H1 (cell line): Measurements from ENCODE around the gene SNX32. TPM values are rescaled to one million over a fixed set of nuclear protein-coding genes. Genes with fewer than 3 reads are reported as not detected.
A peak's percentile ranks its signal among the peaks of the same experiment; 100 is the strongest.

Experiments
- ASH2L ChIP-seq: fragments of 200-600, 300-600 bp; sonication (generic); IDR thresholded peaks from one replicate; pipeline ENCODE4 v1.7.1; 2017; ENCODE audit warnings: low read length
- HDAC2 ChIP-seq, 2 experiments: fragments of 300-600 bp in 1 of 2; sonication (generic) in 1 of 2; IDR thresholded peaks; 2 replicates each; pipeline ENCODE4 v1.6.1; 2011 to 2012; ENCODE audit warnings: low read depth in 2 of 2, low read length in 2 of 2, mild to moderate bottlenecking in 2 of 2, moderate library complexity in 2 of 2, borderline replicate concordance in 1 of 2, inconsistent platforms in 1 of 2
- NRF1 ChIP-seq: IDR thresholded peaks from 2 replicates; pipeline ENCODE4 v1.6.1; 2011; ENCODE audit warnings: mild to moderate bottlenecking, low read depth, low read length, improper control_type of control experiment
- RAD21 ChIP-seq, 2 experiments: IDR thresholded peaks in 1 of 2; conservative IDR thresholded peaks in 1 of 2; 2 replicates each; pipeline ENCODE4 v1.6.1; 2011; ENCODE audit warnings: low read depth in 2 of 2, low read length in 2 of 2, improper control_type of control experiment in 1 of 2, inconsistent platforms in 1 of 2, mild to moderate bottlenecking in 1 of 2, moderate library complexity in 1 of 2
- RBBP5 ChIP-seq: IDR thresholded peaks from 2 replicates; pipeline ENCODE4 v1.7.1; 2012; ENCODE audit warnings: low read depth, mild to moderate bottlenecking, inconsistent platforms, low read length, moderate library complexity, borderline replicate concordance
- RNF2 ChIP-seq: fragments of 200-900, 300-1000 bp; sonication (generic); IDR thresholded peaks from 2 replicates; pipeline ENCODE4 v1.7.1; 2016; ENCODE audit warnings: borderline replicate concordance, low read depth, mild to moderate bottlenecking, antibody characterized with exemption, low read length; ENCODE audit not compliant: poor library complexity, severe bottlenecking; ENCODE audit errors: missing control alignments
- SAP30 ChIP-seq: fragments of 300-600 bp; sonication (generic); IDR thresholded peaks from 2 replicates; pipeline ENCODE4 v1.7.1; 2012; ENCODE audit warnings: low read length, moderate library complexity, mild to moderate bottlenecking, inconsistent platforms; ENCODE audit not compliant: insufficient read depth, insufficient replicate concordance
- SP4 ChIP-seq: IDR thresholded peaks from 2 replicates; pipeline ENCODE4 v1.6.1; 2012; ENCODE audit warnings: low read length, inconsistent platforms
- TAF7 ChIP-seq: optimal IDR thresholded peaks from 2 replicates; pipeline ENCODE3; 2011; ENCODE audit warnings: low read depth, mild to moderate bottlenecking, inconsistent platforms, low read length, moderate library complexity, borderline replicate concordance
- ZNF274 ChIP-seq: IDR thresholded peaks from 2 replicates; pipeline ENCODE4 v1.7.0; 2012; ENCODE audit warnings: low read length, borderline replicate concordance; ENCODE audit errors: extremely low read depth
- polyA plus RNA-seq, 7 experiments: library from polyadenylated mRNA; depleted of rRNA in 3 of 7; stranded (reverse) in 5 of 7; unstranded in 2 of 7; fragments of >200 nt in 5 of 7; fragments of 200-250 nt in 2 of 7; gene quantifications; 1 replicate in 5 of 7; 2 replicates in 1 of 7; 4 replicates in 1 of 7; pipeline versions ENCODE4 v1.2.1 to v1.2.3, GENCODE V29; 2011 to 2013; ENCODE audit warnings: missing spikeins in 2 of 7, mixed read lengths in 2 of 7
- total RNA-seq: library from RNA; stranded (reverse); fragmentation: NEBNext Ultra II Directional; extraction: Animal tissue kit (Norgen Biotek cat#: 25700); gene quantifications from 2 replicates; pipeline ENCODE4 v1.2.1, GENCODE V29; 2021

The SNX32 gene
- total and polyA plus RNA-seq, 2 of the 8 experiments (the other 6 are each of a cell fraction or from before 2014, with no cell fraction given) = 0.76 to 2.2 TPM

- TF ChIP-seq RAD21 (IDR thresholded peaks at IDR 0.05 in 1 of 2, conservative IDR thresholded peaks at IDR 0.05 in 1 of 2; ENCODE audit: low read depth in 2 of 2, low read length in 2 of 2) (peak; percentile 81 to 91), TAF7 (peak; percentile 78), NRF1 (no peak), HDAC2 (IDR thresholded peaks at IDR 0.05; ENCODE audit: borderline replicate concordance in 1 of 2, low read depth in 2 of 2, low read length in 2 of 2) (no peak), RBBP5 (no peak), SP4 (no peak), ASH2L (no peak), RNF2 (no peak), ZNF274 (no peak), SAP30 (no peak)
These were observed 50.9 kb downstream of the SNX32 start (continued) for GRCh38 chr11:65884716-65885092.
